Stimulated activated CD4-positive, alpha-beta T cell treated with anti-CD3 and anti-CD28 coated beads, Interleukin-4, amount 100 ng/mL, for 1 hour (primary cell): ENCODE data around the gene IFITM2.
"Not testable (repeated sequence)": the region's sequence is repeated elsewhere in the genome, so short reads cannot be mapped to it uniquely, and the experiment has no call there.

Experiments used
- DNase-seq: peaks from one replicate; pipeline ENCODE4 v3.0.0-alpha.2; 2020

IFITM2 gene

DNA sequence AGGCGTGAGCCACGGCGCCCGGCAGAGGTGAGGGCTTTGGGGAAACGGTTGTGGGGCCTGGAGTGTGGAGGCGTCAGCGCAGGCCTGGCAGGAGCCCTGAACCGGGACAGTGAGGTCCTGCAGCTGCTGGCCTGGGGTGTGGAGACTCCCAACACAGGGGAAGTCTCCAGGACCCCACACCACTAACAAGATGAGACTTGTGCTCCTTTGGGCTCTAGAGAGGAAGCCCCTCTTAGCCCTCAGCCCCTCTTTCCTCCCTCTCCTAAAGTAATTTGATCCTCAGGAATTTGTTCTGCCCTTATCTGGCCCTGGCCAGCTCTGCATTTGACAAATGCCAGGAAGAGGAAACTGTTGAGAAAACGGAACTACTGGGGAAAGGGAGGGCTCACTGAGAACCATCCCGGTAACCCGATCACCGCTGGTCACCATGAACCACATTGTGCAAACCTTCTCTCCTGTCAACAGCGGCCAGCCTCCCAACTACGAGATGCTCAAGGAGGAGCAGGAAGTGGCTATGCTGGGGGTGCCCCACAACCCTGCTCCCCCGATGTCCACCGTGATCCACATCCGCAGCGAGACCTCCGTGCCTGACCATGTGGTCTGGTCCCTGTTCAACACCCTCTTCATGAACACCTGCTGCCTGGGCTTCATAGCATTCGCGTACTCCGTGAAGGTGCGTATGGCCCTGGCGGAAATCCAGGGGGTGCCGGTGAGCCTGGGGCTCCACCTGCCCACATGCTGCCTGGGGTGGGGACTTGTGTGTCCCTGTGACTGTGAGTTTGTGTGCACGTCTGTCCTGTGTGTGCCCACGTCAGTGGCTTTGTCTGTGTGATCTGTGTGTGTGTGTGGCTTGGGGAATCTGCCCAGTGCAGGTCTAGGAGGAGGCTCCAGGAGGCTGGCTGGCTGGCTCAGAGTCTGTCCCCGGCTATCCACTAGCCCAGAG, at the start of gene IFITM2:
Gene IFITM2, plus strand, starts transcription at position 51 of the 943 bp plus-strand sequence. Its CDS starts 377 bp downstream, at position 428.
- peak; percentile 33 for DNase-seq

DNA sequence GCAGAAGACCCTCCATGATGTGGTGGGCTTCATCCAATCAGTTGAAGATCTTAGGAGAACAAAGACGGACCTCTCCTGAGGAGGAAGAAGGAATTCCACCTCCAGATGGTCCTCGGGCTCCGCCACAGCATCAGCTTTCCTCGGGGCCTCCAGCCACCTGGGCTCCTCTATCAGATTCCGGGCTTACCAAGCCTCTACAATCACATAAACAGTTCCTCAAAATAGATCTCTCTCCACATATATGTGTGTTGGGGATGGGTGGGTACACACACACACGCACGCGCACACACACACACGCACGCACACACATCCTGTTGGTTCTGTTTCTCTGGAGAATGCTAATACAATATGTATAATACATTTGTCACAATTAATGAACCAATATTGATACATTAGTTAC, 48.2 kb upstream of the IFITM2 start:
- no peak for DNase-seq

DNA sequence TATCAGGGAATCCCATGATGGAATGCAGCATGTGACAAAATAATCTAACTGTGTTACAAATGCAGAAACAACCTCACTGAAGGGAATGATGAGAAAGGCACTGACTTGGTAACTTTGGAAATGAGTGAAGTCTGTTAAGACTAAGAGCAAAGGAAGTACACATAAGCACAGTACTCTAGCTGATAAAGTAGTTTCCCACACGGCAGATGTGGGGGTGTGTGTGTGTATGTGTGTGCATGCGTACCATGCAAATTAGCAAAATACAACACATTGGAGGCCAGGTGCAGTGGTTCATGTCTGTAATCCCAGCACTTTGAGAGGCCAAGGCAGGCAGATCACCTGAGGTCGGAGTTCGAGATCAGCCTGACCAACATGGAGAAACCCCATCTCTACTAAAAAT, 46.0 kb upstream of the IFITM2 start:
- DNase-seq = no peak

DNA sequence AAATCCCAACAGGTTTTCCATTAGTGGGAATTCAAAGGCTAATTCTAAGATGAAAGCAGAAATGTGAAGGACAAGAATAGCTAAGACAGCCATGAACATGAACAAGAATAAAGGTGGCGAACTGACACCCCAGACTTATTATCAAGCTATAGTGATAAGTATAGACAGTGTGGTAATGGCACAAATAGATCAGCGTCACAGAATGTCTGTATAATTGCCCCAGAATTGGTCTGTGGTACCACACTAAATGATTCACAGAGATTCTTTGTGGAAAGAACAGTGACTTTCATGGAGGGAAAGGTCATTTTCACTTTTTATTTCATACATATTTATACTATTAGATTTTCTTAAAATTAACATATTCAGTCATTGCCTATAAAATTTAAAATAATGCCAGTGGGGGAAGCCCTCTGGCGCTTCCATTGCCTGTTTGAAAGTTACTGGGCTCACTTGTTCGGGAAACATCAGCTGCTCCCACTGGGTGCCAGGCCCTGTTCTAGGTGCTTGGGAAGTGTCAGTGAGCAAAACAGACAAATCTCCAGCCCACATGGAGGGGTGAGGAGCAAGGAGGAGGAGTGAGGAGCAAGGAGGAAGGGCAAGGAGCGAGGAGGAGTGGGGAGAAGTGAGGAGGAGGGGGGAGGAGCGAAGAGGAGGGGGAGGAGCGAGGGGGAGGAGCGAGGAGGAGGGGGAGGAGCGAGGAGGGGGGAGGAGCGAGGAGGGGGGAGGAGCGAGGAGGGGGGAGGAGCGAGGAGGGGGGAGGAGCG, 40.8 kb upstream of the IFITM2 start:
- DNase-seq = peak; percentile 26

- DNase-seq = peak; percentile 59
Measured at GRCh38 chr11:267491-267994, 40.1 kb upstream of the IFITM2 start.

DNA sequence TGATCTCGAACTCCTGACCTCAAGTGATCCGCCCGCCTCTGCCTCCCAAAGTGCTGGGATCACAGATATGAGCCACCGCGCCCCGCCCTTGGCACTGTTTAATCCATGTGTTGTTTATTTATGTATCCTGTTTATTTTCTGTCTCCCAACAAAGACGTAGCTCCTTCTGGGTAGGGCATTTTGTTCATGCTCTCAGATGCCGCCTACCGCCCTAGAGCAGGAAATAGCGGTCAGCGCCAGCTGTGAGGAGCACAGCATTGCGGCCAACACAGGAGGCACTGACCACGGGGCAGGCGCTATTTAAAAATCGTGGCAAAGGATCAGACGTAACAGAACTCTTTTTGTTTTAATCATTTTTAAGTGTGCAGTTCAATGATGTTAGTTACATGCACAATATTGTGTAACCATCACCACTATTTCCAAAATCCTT, 38.9 kb upstream of the IFITM2 start:
- not testable (repeated sequence) for DNase-seq

- DNase-seq = peak; percentile 40
Measured at GRCh38 chr11:269146-269890, 38.3 kb upstream of the IFITM2 start.

DNA sequence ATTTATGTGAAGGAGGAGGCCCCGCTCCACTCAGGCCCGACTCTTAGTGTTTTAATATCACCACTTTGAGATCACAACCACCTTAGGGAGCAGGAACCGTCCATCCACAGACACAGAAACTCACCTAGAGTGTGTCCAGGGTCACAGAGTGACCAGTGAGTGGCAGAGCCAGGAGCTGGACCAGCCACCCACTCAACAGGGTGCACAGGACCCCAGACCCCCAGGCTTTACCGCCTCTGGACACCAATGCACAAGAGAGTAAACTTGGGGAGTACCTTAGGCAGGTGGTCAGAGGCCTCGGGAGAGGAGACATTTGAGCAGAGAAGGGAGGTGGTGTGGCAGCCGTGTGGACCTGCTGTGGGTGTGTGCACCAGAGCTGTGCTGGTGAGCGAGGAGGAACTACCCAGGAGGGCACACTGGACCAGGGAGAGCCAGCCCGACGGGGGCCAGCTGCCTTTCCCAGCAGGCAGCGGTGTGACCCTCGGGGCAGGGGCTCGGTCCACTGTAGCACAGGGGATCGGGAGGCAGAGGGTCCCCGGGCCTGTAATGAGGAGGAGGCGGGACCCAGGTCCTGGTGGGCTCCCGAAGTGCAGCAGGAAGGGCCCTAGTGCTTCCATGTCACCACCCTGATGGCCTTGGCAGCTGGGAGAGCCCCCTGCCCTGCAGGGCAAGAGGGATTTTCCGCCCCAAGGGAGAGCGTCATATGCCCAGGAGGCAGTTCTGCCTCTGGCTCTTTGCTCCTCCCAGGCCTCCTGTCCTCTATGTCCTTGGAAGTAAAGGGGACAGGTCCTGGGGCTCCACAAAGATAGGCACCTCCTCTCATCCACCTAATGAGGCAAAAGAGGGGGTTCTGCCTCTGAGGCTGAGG, 36.9 kb upstream of the IFITM2 start:
- no peak for DNase-seq

DNA sequence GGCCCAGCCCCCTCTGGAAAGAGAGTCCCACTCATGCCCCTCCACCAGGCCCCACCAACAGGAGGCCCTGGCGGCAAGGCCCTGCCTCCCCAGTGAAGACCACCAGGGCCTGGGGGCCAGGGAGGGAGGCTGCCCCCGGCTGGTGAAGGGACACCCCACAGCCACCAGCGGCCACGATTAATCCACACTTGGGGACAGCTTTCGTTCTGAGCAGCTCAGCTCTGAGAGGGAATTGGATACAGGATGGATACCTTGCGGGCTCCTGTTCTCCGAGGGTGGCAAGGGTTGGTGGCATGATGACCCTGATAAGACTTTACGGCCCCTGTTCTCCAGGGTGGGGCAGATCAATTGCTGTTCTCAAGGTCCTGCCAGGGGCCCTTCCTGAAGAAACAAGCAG, 36.3 kb upstream of the IFITM2 start:
- no peak for DNase-seq

GRCh38 chr11:272195-272930, 35.3 kb upstream of the IFITM2 start:
- no peak for DNase-seq

GRCh38 chr11:272931-273198, 34.8 kb upstream of the IFITM2 start:
- DNase-seq = no peak

GRCh38 chr11:276219-276618, 31.4 kb upstream of the IFITM2 start:
- DNase-seq = no peak

DNA sequence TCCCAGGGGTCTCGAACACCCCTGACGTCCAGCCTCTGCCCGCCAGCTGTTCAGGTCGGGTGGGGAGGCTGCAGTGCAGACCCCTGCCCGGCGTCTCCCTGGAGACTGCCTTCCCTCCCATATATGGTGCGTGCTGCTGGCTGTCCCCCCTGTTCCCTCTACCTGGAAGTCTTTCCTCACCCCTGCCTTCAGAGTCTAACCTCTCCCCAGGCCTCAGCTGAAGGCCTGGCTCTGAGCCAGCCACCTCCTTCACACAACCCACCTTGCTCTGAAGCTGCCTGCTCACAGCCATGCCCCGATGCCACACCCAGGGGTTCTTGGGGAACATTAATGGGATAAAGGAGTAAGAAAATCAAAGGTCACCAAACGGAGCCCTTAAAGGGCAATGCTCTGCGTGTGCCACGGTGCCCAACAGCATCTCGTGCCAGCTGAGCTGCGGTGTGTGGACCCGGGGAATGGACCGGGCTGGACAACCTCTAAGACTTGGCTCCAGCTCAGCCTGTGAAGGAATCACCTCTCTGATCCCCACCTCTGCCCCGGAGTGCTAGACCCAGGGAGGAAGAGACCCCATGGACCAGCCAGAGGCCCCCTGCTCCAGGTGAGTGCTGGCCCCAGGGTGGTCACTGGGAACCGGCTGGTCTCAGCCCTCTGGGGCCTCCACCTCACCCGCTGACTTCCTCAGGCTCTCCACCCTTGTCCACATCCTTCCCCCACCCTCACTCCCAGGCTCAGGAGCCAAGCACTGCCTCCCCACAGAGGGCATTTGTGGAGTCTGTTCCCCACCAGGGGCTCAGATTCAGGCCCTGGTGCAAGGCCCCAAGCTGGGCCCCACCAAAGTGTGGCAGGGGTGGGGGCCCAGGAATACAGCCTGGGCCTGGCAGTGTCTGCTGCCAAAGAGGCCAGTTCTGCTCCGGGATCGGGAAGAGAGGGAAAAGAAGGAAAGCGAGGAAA, 29.3 kb upstream of the IFITM2 start, which contains the start of gene NLRP6:
Gene NLRP6, plus strand, starts transcription at position 407 of the 951 bp plus-strand sequence. Its CDS starts 163 bp downstream, at position 570.
- no peak for DNase-seq

GRCh38 chr11:279040-279965, 28.3 kb upstream of the IFITM2 start:
- DNase-seq = no peak

DNA sequence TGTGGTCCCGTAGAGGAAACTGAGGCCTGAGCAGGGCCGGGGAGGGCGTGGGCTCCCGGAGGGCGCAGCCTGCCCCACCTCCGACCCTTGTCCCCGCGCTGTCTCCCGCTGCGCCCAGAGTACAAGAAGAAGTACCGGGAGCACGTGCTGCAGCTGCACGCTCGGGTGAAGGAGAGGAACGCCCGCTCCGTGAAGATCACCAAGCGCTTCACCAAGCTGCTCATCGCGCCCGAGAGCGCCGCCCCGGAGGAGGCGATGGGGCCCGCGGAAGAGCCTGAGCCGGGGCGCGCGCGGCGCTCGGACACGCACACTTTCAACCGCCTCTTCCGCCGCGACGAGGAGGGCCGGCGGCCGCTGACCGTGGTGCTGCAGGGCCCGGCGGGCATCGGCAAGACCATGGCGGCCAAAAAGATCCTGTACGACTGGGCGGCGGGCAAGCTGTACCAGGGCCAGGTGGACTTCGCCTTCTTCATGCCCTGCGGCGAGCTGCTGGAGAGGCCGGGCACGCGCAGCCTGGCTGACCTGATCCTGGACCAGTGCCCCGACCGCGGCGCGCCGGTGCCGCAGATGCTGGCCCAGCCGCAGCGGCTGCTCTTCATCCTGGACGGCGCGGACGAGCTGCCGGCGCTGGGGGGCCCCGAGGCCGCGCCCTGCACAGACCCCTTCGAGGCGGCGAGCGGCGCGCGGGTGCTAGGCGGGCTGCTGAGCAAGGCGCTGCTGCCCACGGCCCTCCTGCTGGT, 27.5 kb upstream of the IFITM2 start:
- DNase-seq = peak; percentile 62

DNA sequence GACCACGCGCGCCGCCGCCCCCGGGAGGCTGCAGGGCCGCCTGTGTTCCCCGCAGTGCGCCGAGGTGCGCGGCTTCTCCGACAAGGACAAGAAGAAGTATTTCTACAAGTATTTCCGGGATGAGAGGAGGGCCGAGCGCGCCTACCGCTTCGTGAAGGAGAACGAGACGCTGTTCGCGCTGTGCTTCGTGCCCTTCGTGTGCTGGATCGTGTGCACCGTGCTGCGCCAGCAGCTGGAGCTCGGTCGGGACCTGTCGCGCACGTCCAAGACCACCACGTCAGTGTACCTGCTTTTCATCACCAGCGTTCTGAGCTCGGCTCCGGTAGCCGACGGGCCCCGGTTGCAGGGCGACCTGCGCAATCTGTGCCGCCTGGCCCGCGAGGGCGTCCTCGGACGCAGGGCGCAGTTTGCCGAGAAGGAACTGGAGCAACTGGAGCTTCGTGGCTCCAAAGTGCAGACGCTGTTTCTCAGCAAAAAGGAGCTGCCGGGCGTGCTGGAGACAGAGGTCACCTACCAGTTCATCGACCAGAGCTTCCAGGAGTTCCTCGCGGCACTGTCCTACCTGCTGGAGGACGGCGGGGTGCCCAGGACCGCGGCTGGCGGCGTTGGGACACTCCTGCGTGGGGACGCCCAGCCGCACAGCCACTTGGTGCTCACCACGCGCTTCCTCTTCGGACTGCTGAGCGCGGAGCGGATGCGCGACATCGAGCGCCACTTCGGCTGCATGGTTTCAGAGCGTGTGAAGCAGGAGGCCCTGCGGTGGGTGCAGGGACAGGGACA, 26.7 kb upstream of the IFITM2 start:
- DNase-seq = peak; percentile 49

GRCh38 chr11:281486-282161, 26.0 kb upstream of the IFITM2 start:
- no peak for DNase-seq
